CD4-positive, alpha-beta memory T cell (primary cell): ENCODE results near the gene HMX2. TPM values are rescaled to one million over a fixed set of nuclear protein-coding genes. Genes with fewer than 3 reads are reported as not detected.

Experiments used
- CTCF ChIA-PET: fragments of 350-600 bp; sonication (Branson Sonifier 250); formaldehyde crosslinking; loops from one replicate; lab custom pipeline; 2021; ENCODE audit warnings: inconsistent platforms; ENCODE audit not compliant: partially characterized antibody; lab: Charles Lee
- POLR2A ChIA-PET: fragments of 350-600 bp; sonication (Branson Sonifier 250); formaldehyde crosslinking; loops from one replicate; lab custom pipeline; 2021; ENCODE audit not compliant: partially characterized antibody; lab: Charles Lee
- DNase-seq, 5 donors: peaks; one replicate each; pipeline versions ENCODE4 v3.0.0 to v3.0.0-alpha.2; 2020 to 2022; ENCODE audit warnings: mixed read lengths in 1 of 5
- H3K27ac ChIP-seq: one replicate; pipeline ENCODE4 v1.7.0; 2013; ENCODE audit warnings: low read depth, low read length
- H3K27me3 ChIP-seq: 2 replicates; pipeline ENCODE4 v1.7.0; 2013; ENCODE audit warnings: mild to moderate bottlenecking, low read length, moderate library complexity; ENCODE audit not compliant: insufficient read depth
- H3K36me3 ChIP-seq: 2 replicates; pipeline ENCODE4 v1.7.0; 2013; ENCODE audit warnings: mild to moderate bottlenecking, low read length, moderate library complexity; ENCODE audit not compliant: insufficient read depth
- H3K4me1 ChIP-seq: 2 replicates; pipeline ENCODE4 v1.7.0; 2013; ENCODE audit warnings: mild to moderate bottlenecking, low read length, moderate library complexity; ENCODE audit not compliant: insufficient read depth
- H3K4me3 ChIP-seq, 2 donors: one replicate each; pipeline ENCODE4 v1.7.0; 2013; ENCODE audit warnings: low read length in 2 of 2, mild to moderate bottlenecking in 1 of 2
- H3K9me3 ChIP-seq, 2 donors: one replicate each; pipeline ENCODE4 v1.7.0; 2013; ENCODE audit warnings: low read length in 2 of 2, control low read depth in 1 of 2; ENCODE audit not compliant: control insufficient read depth in 1 of 2
- H3K27ac Mint-ChIP-seq, 7 donors: one replicate each; pipeline ENCODE4 v1.8.0; 2020 to 2021; ENCODE audit warnings: mixed read lengths in 7 of 7, mild to moderate bottlenecking in 6 of 7, inconsistent platforms in 3 of 7, moderate library complexity in 3 of 7
- H3K27me3 Mint-ChIP-seq, 2 donors: one replicate each; pipeline ENCODE4 v1.8.0; 2020 to 2021; ENCODE audit warnings: mixed read lengths in 2 of 2
- H3K36me3 Mint-ChIP-seq, 2 donors: one replicate each; pipeline ENCODE4 v1.8.0; 2020 to 2021; ENCODE audit warnings: mixed read lengths in 2 of 2, inconsistent platforms in 1 of 2, mild to moderate bottlenecking in 1 of 2
- H3K4me1 Mint-ChIP-seq, 4 donors: one replicate each; pipeline ENCODE4 v1.8.0; 2020 to 2021; ENCODE audit warnings: mixed read lengths in 4 of 4, mild to moderate bottlenecking in 1 of 4
- H3K4me3 Mint-ChIP-seq, 8 donors: one replicate each; pipeline ENCODE4 v1.8.0; 2020 to 2021; ENCODE audit warnings: mixed read lengths in 8 of 8, mild to moderate bottlenecking in 7 of 8, moderate library complexity in 6 of 8, inconsistent platforms in 3 of 8
- H3K9me3 Mint-ChIP-seq, 8 donors: one replicate each; pipeline ENCODE4 v1.8.0; 2020 to 2021; ENCODE audit warnings: mixed read lengths in 8 of 8, mild to moderate bottlenecking in 5 of 8, inconsistent platforms in 3 of 8, moderate library complexity in 1 of 8
- intact Hi-C: fragments of 100-400 bp; cut with micrococcal nuclease; formaldehyde crosslinking; loops from one replicate; pipeline ENCODE4 v1.15.1; 2023
- polyA plus RNA-seq, 2 donors: library from polyadenylated mRNA; unstranded; fragments of 300-500 nt; fragmentation: Illumina TruSeq; gene quantifications; one replicate each; pipeline ENCODE4 v1.2.3, GENCODE V29; 2021
- total RNA-seq, 2 experiments: library from RNA; stranded (reverse); gene quantifications; one replicate each; pipeline ENCODE4 v1.2.3, GENCODE V29; 2021

The HMX2 gene
- total and polyA plus RNA-seq, 4 experiments from 2014 or later, result not detected

- no peaks in the 10 kb centered on the region for H3K36me3 ChIP-seq
- Mint-ChIP-seq H3K27me3 (peaks cover 21 to 26% of the 10 kb centered on the region in 2 donors), H3K4me1 (peaks cover 35 to 73% (median 53%) of the 10 kb centered on the region in 4 donors), H3K9me3 (no peaks in the 10 kb centered on the region), H3K27ac (peak overlapping the region in 2 of 7 donors; percentile 17 to 64), H3K4me3 (peak overlapping the region in 7 of 8 donors; percentile 53 to 85 (median 80)), H3K36me3 (peaks cover 6 to 25% of the 10 kb centered on the region in 2 donors)
- intact Hi-C loops, result loop anchor here (5.0 to 10.0 kb wide), 3 partner anchors 274 to 1763 kb away; partner anchors contain the start of genes EEF1AKMT2 and FAM24B
- ChIA-PET CTCF (interaction anchor here (1.7 to 4.2 kb wide), 3 partner anchors 12 to 90 kb away, joined by 5 to 16 read pairs (median 15); no protein-coding TSS in a partner anchor), POLR2A (interaction anchor here (2.1 kb wide), 1 partner anchor 90 kb away, joined by 10 read pairs; no protein-coding TSS in a partner anchor)
- DNase-seq, result no peak
- peak overlapping the region in 1 of 2 donors; percentile 46 for H3K4me3 ChIP-seq
- peaks cover 27% of the 10 kb centered on the region for H3K27me3 ChIP-seq
- H3K9me3 ChIP-seq, result no peaks in the 10 kb centered on the region
- H3K27ac ChIP-seq, result no peak overlapping the region
- peaks cover 71% of the 10 kb centered on the region for H3K4me1 ChIP-seq
Measured at GRCh38 chr10:123151737-123152135, 3.8 kb downstream of the HMX2 start.

- Mint-ChIP-seq H3K27me3 (peaks cover 14 to 19% of the 10 kb centered on the region in 2 donors), H3K4me3 (peak overlapping the region; percentile 100), H3K4me1 (peaks cover 45 to 83% (median 63%) of the 10 kb centered on the region in 4 donors), H3K27ac (peak overlapping the region; percentile 94 to 99 (median 99)), H3K36me3 (peaks cover 21 to 43% of the 10 kb centered on the region in 2 donors), H3K9me3 (no peaks in the 10 kb centered on the region)
- Histone ChIP-seq H3K36me3 (peaks cover 13% of the 10 kb centered on the region), H3K4me1 (peaks cover 73% of the 10 kb centered on the region), H3K4me3 (peak overlapping the region in 1 of 2 donors; percentile 94), H3K9me3 (no peaks in the 10 kb centered on the region), H3K27ac (peak overlapping the region; percentile 79), H3K27me3 (peaks cover 16% of the 10 kb centered on the region)
- CTCF ChIA-PET, result interaction anchor here (1.0 to 4.2 kb wide), 5 partner anchors 8 to 88 kb away, joined by 3 to 15 read pairs (median 7); no protein-coding TSS in a partner anchor
- DNase-seq, result no peak
- intact Hi-C loops, result loop anchor here (1.0 to 10.0 kb wide), 9 partner anchors 17 to 1761 kb away; partner anchors contain the start of genes C10orf88, EEF1AKMT2, FAM24B and IKZF5
- POLR2A ChIA-PET, result interaction anchor here (0.7 to 2.9 kb wide), 14 partner anchors 8 to 779 kb away, joined by 3 to 48 read pairs (median 6); partner anchors contain the start of genes ACADSB, C10orf88, FAM24B and IKZF5
Measured at GRCh38 chr10:123153486-123154091, 5.7 kb downstream of the HMX2 start.

GRCh38 chr10:123154092-123154710 lies 6.3 kb downstream of the HMX2 start, which contains the start of gene BUB3:
TSS of gene BUB3 (plus strand) at chr10:123154402. CDS start at chr10:123154918, 516 bp downstream.
- H3K4me3 Mint-ChIP-seq, result peak within 1 kb of the TSS; percentile 100
- no peaks in the 10 kb centered on the region for H3K9me3 Mint-ChIP-seq
- H3K27me3 ChIP-seq, result peaks cover 11% of the 10 kb centered on the region
- ChIA-PET POLR2A (interaction anchor here (0.7 to 2.9 kb wide), 15 partner anchors 9 to 780 kb away, joined by 3 to 48 read pairs (median 5); partner anchors contain the start of genes ACADSB, C10orf88, FAM24B and IKZF5), CTCF (interaction anchor here (1.0 to 2.3 kb wide), 4 partner anchors 9 to 88 kb away, joined by 3 to 8 read pairs (median 6); no protein-coding TSS in a partner anchor)
- peaks cover 43 to 84% (median 63%) of the 10 kb centered on the region in 4 donors for H3K4me1 Mint-ChIP-seq
- intact Hi-C loops, result loop anchor here (1.0 to 10.0 kb wide), 9 partner anchors 17 to 1761 kb away; partner anchors contain the start of genes C10orf88, EEF1AKMT2, FAM24B and IKZF5
- H3K27me3 Mint-ChIP-seq, result peaks cover 9 to 14% of the 10 kb centered on the region in 2 donors
- peak; percentile 93 to 96 (median 95) for DNase-seq
- H3K4me3 ChIP-seq, result peak within 1 kb of the TSS; percentile 68 to 94
- H3K27ac ChIP-seq, result peak within 1 kb of the TSS; percentile 79
- H3K27ac Mint-ChIP-seq, result peak within 1 kb of the TSS; percentile 94 to 99 (median 99)
- H3K36me3 ChIP-seq, result peaks cover 13% of the 10 kb centered on the region
- peaks cover 23 to 47% of the 10 kb centered on the region in 2 donors for H3K36me3 Mint-ChIP-seq
- peaks cover 73% of the 10 kb centered on the region for H3K4me1 ChIP-seq
- no peaks in the 10 kb centered on the region for H3K9me3 ChIP-seq

- Histone ChIP-seq H3K4me1 (peaks cover 76% of the 10 kb centered on the region), H3K9me3 (no peaks in the 10 kb centered on the region), H3K4me3 (peak overlapping the region; percentile 68 to 94), H3K27me3 (peaks cover 5% of the 10 kb centered on the region), H3K36me3 (peaks cover 13% of the 10 kb centered on the region), H3K27ac (peak overlapping the region; percentile 79)
- Mint-ChIP-seq H3K9me3 (no peaks in the 10 kb centered on the region), H3K36me3 (peaks cover 23 to 51% of the 10 kb centered on the region in 2 donors), H3K27me3 (peaks cover 7 to 13% of the 10 kb centered on the region in 2 donors), H3K4me1 (peaks cover 47 to 87% (median 66%) of the 10 kb centered on the region in 4 donors), H3K27ac (peak overlapping the region; percentile 88 to 99 (median 97)), H3K4me3 (peak overlapping the region; percentile 100)
- ChIA-PET CTCF (interaction anchor here (1.0 to 2.3 kb wide), 4 partner anchors 10 to 87 kb away, joined by 3 to 8 read pairs (median 6); no protein-coding TSS in a partner anchor), POLR2A (interaction anchor here (0.6 to 2.9 kb wide), 11 partner anchors 9 to 780 kb away, joined by 3 to 48 read pairs (median 6); partner anchors contain the start of genes ACADSB, FAM24B, IKZF5 and PLEKHA1)
- intact Hi-C loops, result loop anchor here (1.0 to 10.0 kb wide), 9 partner anchors 18 to 1760 kb away; partner anchors contain the start of genes C10orf88, EEF1AKMT2, FAM24B and IKZF5
- peak in 3 of 5 donors; percentile 10 to 59 (median 32) for DNase-seq
Measured at GRCh38 chr10:123154711-123155505, 7.0 kb downstream of the HMX2 start.

- Mint-ChIP-seq H3K4me3 (peak overlapping the region; percentile 3 to 100 (median 74)), H3K27me3 (peaks cover 3 to 4% of the 10 kb centered on the region in 2 donors), H3K4me1 (peaks cover 52 to 87% (median 69%) of the 10 kb centered on the region in 4 donors), H3K9me3 (no peaks in the 10 kb centered on the region), H3K27ac (peak overlapping the region in 6 of 7 donors; percentile 30 to 95 (median 82)), H3K36me3 (peaks cover 23 to 60% of the 10 kb centered on the region in 2 donors)
- Histone ChIP-seq H3K9me3 (no peaks in the 10 kb centered on the region), H3K27ac (no peak overlapping the region), H3K36me3 (peaks cover 13% of the 10 kb centered on the region), H3K4me1 (peaks cover 76% of the 10 kb centered on the region), H3K4me3 (no peak overlapping the region), H3K27me3 (no peaks in the 10 kb centered on the region)
- intact Hi-C loops, result loop anchor here (10.0 kb wide), 2 partner anchors 1639 to 1759 kb away; partner anchors contain the start of gene EEF1AKMT2
- ChIA-PET POLR2A (no interaction called here), CTCF (interaction anchor here (0.6 to 1.1 kb wide), 6 partner anchors 23 to 407 kb away, joined by 3 to 4 read pairs (median 3); partner anchors contain the start of gene PSTK)
- DNase-seq, result no peak
Measured at GRCh38 chr10:123156078-123156477, 8.1 kb downstream of the HMX2 start.

GRCh38 chr10:123157210-123157609 lies 9.3 kb downstream of the HMX2 start:
- H3K36me3 ChIP-seq, result peaks cover 20% of the 10 kb centered on the region
- Mint-ChIP-seq H3K4me3 (peak overlapping the region in 7 of 8 donors; percentile 7 to 100 (median 32)), H3K9me3 (no peaks in the 10 kb centered on the region), H3K27ac (peak overlapping the region in 4 of 7 donors; percentile 1 to 82 (median 32)), H3K4me1 (peaks cover 58 to 90% (median 71%) of the 10 kb centered on the region in 4 donors), H3K27me3 (no peaks in the 10 kb centered on the region), H3K36me3 (peaks cover 31 to 69% of the 10 kb centered on the region in 2 donors)
- peaks cover 80% of the 10 kb centered on the region for H3K4me1 ChIP-seq
- no peak overlapping the region for H3K4me3 ChIP-seq
- no peak for DNase-seq
- ChIA-PET POLR2A (interaction anchor here (0.6 kb wide), 1 partner anchor 21 kb away, joined by 3 read pairs; no protein-coding TSS in a partner anchor), CTCF (no interaction called here)
- no peaks in the 10 kb centered on the region for H3K9me3 ChIP-seq
- H3K27me3 ChIP-seq, result no peaks in the 10 kb centered on the region
- intact Hi-C loops, result loop anchor here (10.0 kb wide), 2 partner anchors 1638 to 1758 kb away; partner anchors contain the start of gene EEF1AKMT2
- H3K27ac ChIP-seq, result no peak overlapping the region
